ENCODE data around the gene KCNQ5. TPM values are rescaled to one million over a fixed set of nuclear protein-coding genes. Genes with fewer than 3 reads are reported as not detected.

Gene KCNQ5
- total and polyA plus RNA-seq, 2 donors (not counting 1 experiment from before 2014, with no cell fraction given): 0.74 to 4.6 TPM

DNA sequence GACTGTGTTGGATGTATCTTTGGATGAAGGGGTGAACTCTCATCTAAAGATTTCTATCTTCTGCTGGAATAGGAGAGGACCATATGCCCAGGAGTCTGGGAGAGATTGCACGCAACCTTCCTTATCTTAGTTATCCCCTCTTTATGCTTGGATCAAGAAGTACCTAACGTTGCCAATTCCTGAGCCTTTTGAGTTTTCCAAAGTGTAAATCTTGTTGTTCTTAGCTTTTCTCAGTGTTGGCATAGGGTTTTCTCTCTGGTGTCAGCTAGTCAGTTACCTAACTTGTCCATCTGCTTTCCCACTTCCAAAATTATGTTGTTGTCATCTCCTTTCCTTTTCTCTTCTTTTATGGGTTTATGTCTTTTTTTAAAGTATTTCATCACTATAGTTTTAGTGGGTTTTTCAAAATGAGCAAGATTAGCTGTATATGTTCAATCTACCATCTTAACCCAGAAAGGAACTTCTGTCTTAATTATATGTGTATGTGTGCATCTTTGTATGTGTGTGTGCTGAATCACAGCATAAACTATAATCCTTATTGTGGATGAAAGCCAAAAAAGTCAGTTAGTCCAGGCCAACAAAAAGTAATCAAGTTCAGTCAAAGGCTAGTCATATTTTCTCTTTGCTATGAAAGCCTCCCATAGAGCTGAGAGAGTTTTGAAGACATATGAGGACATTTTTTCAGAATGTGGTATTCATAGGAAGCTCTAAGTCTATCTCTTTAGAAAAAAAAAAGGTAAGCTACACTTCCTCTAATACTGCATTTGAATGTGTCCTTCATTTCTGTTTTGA lies 531.3 kb downstream of the KCNQ5 start:
- peak; percentile 14 to 49 for DNase-seq (ENCODE audit: low read depth in 2 of 2)
- Histone ChIP-seq H3K9ac (ENCODE audit: insufficient read depth, low read length) (no peak overlapping the region), H4K20me1 (ENCODE audit: control insufficient read depth, extremely low read depth, insufficient read depth, low read length) (no peaks in the 10 kb centered on the region), H3K4me3 (replicated peaks in 1 of 4; ENCODE audit: control extremely low read depth in 1 of 4, insufficient read depth in 1 of 4, low read depth in 3 of 4, low read length in 4 of 4) (no peak overlapping the region), H3K9me3 (ENCODE audit: control insufficient read depth, insufficient read depth, low read depth, low read length) (no peaks in the 10 kb centered on the region), H3K36me3 (ENCODE audit: control insufficient read depth, insufficient read depth, low read length) (no peaks in the 10 kb centered on the region), H3K27me3 (ENCODE audit: control insufficient read depth, insufficient read depth, low read length) (no peaks in the 10 kb centered on the region), H2AFZ (ENCODE audit: low read length) (no peak overlapping the region), H3K4me1 (ENCODE audit: control insufficient read depth, extremely low read depth, insufficient read depth, low read length) (no peaks in the 10 kb centered on the region), H3K79me2 (ENCODE audit: control insufficient read depth, insufficient read depth, low read length) (no peaks in the 10 kb centered on the region), H3K27ac (ENCODE audit: insufficient read depth, low read length) (no peak overlapping the region), H3K4me2 (ENCODE audit: extremely low read depth, insufficient read depth, low read length) (no peak overlapping the region)
- no peak for TF ChIP-seq EZH2 (IDR thresholded peaks at IDR 0.05; ENCODE audit: low read length, missing control alignments)
- no peak for TF ChIP-seq CTCF (conservative IDR thresholded peaks at IDR 0.05 in 1 of 2, IDR thresholded peaks at IDR 0.05 in 1 of 2; ENCODE audit: low read depth in 1 of 2, low read length in 2 of 2)

DNA sequence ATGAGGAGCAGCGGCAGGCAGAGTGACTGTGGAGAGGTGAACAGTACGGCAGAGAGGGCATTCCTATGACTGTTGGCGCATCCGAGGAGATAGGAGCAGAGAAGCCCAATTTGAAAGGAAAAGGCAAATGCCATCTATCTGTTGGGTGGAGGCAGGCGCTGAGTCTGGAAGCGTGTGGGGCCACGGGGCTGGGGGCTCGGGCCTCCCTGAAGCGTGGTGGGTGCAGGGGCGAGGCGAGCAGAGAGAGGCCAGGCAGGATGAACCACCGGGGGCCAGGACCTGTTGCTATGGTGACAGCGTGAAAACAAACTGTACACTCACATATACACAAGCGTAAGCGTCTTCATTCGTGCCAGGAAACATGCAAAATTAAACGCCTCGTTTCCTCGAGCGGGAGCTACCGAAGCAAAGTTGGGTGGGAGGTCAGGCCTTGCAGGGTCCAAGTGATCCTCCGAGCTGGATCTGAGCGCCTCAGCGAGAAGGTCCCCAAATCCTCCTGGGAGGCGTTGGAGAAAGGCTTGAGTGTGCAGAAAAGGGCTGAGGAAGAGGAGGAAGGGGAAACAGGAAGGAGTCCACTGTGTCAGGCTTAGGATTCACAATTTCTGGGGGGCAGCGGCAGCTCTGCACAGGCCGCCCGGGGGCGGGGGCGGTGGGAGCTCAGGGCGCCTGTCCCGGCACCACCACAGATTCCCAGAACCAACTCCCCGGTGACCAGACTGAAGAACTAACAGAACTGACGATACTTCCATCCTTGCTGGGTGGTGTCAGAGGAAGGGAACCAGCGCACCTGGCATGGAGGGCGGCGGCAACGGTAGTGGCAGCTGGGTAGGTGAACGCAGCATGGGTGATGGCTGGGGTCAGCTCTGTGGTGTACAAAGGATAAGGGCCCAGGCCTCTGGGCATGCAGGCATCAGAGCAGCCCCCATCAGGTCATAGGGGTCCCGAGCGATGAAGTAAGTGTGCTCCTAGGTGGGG lies 535.2 kb downstream of the KCNQ5 start:
- Histone ChIP-seq H3K36me3 (ENCODE audit: control insufficient read depth, insufficient read depth, low read length) (no peaks in the 10 kb centered on the region), H3K27me3 (ENCODE audit: control insufficient read depth, insufficient read depth, low read length) (no peaks in the 10 kb centered on the region), H2AFZ (ENCODE audit: low read length) (no peak overlapping the region), H3K4me3 (replicated peaks in 1 of 4; ENCODE audit: control extremely low read depth in 1 of 4, insufficient read depth in 1 of 4, low read depth in 3 of 4, low read length in 4 of 4) (no peak overlapping the region), H3K79me2 (ENCODE audit: control insufficient read depth, insufficient read depth, low read length) (no peaks in the 10 kb centered on the region), H3K4me1 (ENCODE audit: control insufficient read depth, extremely low read depth, insufficient read depth, low read length) (no peaks in the 10 kb centered on the region), H3K9me3 (ENCODE audit: control insufficient read depth, insufficient read depth, low read depth, low read length) (no peaks in the 10 kb centered on the region), H3K27ac (ENCODE audit: insufficient read depth, low read length) (no peak overlapping the region), H3K4me2 (ENCODE audit: extremely low read depth, insufficient read depth, low read length) (no peak overlapping the region), H3K9ac (ENCODE audit: insufficient read depth, low read length) (no peak overlapping the region), H4K20me1 (ENCODE audit: control insufficient read depth, extremely low read depth, insufficient read depth, low read length) (no peaks in the 10 kb centered on the region)
- TF ChIP-seq CTCF (conservative IDR thresholded peaks at IDR 0.05 in 1 of 2, IDR thresholded peaks at IDR 0.05 in 1 of 2; ENCODE audit: low read depth in 1 of 2, low read length in 2 of 2) (no peak), EZH2 (IDR thresholded peaks at IDR 0.05; ENCODE audit: low read length, missing control alignments) (no peak)
- DNase-seq (ENCODE audit: low read depth in 2 of 2): no peak

GRCh38 chr6:73157870-73158269 lies 536.0 kb downstream of the KCNQ5 start:
- H3K9me3 ChIP-seq (ENCODE audit: control insufficient read depth, insufficient read depth, low read depth, low read length): no peaks in the 10 kb centered on the region
- H4K20me1 ChIP-seq (ENCODE audit: control insufficient read depth, extremely low read depth, insufficient read depth, low read length): no peaks in the 10 kb centered on the region
- H2AFZ ChIP-seq (ENCODE audit: low read length): no peak overlapping the region
- H3K27me3 ChIP-seq (ENCODE audit: control insufficient read depth, insufficient read depth, low read length): no peaks in the 10 kb centered on the region
- H3K79me2 ChIP-seq (ENCODE audit: control insufficient read depth, insufficient read depth, low read length): no peaks in the 10 kb centered on the region
- H3K4me3 ChIP-seq (replicated peaks in 1 of 4; ENCODE audit: control extremely low read depth in 1 of 4, insufficient read depth in 1 of 4, low read depth in 3 of 4, low read length in 4 of 4): no peak overlapping the region
- no peaks in the 10 kb centered on the region for H3K4me1 ChIP-seq (ENCODE audit: control insufficient read depth, extremely low read depth, insufficient read depth, low read length)
- H3K36me3 ChIP-seq (ENCODE audit: control insufficient read depth, insufficient read depth, low read length): no peaks in the 10 kb centered on the region
- no peak overlapping the region for H3K4me2 ChIP-seq (ENCODE audit: extremely low read depth, insufficient read depth, low read length)
- no peak for TF ChIP-seq EZH2 (IDR thresholded peaks at IDR 0.05; ENCODE audit: low read length, missing control alignments)
- no peak for TF ChIP-seq CTCF (conservative IDR thresholded peaks at IDR 0.05 in 1 of 2, IDR thresholded peaks at IDR 0.05 in 1 of 2; ENCODE audit: low read depth in 1 of 2, low read length in 2 of 2)
- no peak overlapping the region for H3K9ac ChIP-seq (ENCODE audit: insufficient read depth, low read length)
- no peak overlapping the region for H3K27ac ChIP-seq (ENCODE audit: insufficient read depth, low read length)
- DNase-seq (ENCODE audit: low read depth in 2 of 2): no peak
